Breast epithelium (tissue), 3 donors: ENCODE measurements around the gene SEPTIN1.
A peak's percentile ranks its signal among the peaks of the same experiment; 100 is the strongest.

Experiments
- POLR2A ChIP-seq: fragments of 450-650 bp; IDR thresholded peaks from one replicate; pipeline ENCODE4 v1.6.1; 2016; ENCODE audit warnings: antibody characterized with exemption, mild to moderate bottlenecking, moderate library complexity
- POLR2AphosphoS5 ChIP-seq, 3 donors: sonication (generic); formaldehyde crosslinking; IDR thresholded peaks; one replicate each; pipeline ENCODE4 v1.6.1; 2017; ENCODE audit warnings: antibody characterized with exemption in 3 of 3
- TF ChIP-seq, protein P1 (sequence below), 3 donors: fragments of 450-650 bp; IDR thresholded peaks; one replicate each; pipeline ENCODE4 v1.5.1; 2016 to 2017; ENCODE audit warnings: antibody characterized with exemption in 3 of 3, mild to moderate bottlenecking in 3 of 3, moderate library complexity in 3 of 3

DNA sequence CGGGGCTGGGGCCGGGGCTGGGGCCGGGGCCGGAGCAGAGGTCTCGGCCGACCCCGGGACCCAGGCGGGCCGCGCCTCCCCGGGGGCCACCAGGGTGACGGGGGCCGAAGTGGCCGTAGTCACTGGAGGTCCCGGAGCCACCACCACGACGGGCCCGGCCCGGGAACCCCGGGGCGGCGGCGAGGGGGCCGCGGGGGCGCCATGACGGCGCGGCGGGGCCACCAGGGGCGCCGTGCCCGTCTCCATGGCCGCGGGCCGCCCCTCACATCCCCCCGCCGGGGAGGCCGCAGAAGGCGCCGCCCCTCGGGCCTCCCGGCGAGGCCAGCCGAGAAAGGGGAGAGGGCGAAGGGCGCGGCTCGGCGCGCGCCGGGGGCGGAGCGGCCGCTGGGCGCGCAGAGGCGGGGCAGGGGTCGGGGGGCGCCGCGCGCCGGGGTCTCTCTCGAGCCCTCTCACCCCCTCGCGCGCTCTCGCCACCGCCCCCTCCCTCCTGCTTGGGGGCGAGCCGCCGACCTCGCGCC lies 12.4 kb downstream of the SEPTIN1 start:
- TF ChIP-seq, protein P1, sequence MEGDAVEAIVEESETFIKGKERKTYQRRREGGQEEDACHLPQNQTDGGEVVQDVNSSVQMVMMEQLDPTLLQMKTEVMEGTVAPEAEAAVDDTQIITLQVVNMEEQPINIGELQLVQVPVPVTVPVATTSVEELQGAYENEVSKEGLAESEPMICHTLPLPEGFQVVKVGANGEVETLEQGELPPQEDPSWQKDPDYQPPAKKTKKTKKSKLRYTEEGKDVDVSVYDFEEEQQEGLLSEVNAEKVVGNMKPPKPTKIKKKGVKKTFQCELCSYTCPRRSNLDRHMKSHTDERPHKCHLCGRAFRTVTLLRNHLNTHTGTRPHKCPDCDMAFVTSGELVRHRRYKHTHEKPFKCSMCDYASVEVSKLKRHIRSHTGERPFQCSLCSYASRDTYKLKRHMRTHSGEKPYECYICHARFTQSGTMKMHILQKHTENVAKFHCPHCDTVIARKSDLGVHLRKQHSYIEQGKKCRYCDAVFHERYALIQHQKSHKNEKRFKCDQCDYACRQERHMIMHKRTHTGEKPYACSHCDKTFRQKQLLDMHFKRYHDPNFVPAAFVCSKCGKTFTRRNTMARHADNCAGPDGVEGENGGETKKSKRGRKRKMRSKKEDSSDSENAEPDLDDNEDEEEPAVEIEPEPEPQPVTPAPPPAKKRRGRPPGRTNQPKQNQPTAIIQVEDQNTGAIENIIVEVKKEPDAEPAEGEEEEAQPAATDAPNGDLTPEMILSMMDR (IDR thresholded peaks at IDR 0.05) = peak in 1 of 3 donors; percentile 16
- TF ChIP-seq POLR2AphosphoS5 (IDR thresholded peaks at IDR 0.05) (peak in 1 of 3 donors; percentile 11), POLR2A (no peak)
